Measurements from ENCODE around the gene ATP8B4. TPM values are rescaled to one million over a fixed set of nuclear protein-coding genes. Genes with fewer than 3 reads are reported as not detected.

ATP8B4 gene
- total RNA-seq, 6 experiments from 2014 or later, result 4.5 to 10.1 (median 6.7) TPM

- intact Hi-C loops (cut with DNase I), result no loop called here
- H3K27ac ChIP-seq, result no peak overlapping the region
- peak in 1 of 3 donors; percentile 57 for DNase-seq
- TF ChIP-seq POLR2A (IDR thresholded peaks at IDR 0.05) (no peak), CTCF (IDR thresholded peaks at IDR 0.05) (no peak)
- ATAC-seq, result peak; percentile 43 to 54 (median 51)
- no peak overlapping the region for H3K4me3 ChIP-seq
- H3K36me3 ChIP-seq, result no peaks in the 10 kb centered on the region
- H3K9me3 ChIP-seq, result no peaks in the 10 kb centered on the region
- no peaks in the 10 kb centered on the region for H3K4me1 ChIP-seq
- no peaks in the 10 kb centered on the region for H3K27me3 ChIP-seq
Observed at GRCh38 chr15:50128266-50128665, 9.2 kb upstream of the ATP8B4 start.

GRCh38 chr15:50127255-50127777 lies 8.3 kb upstream of the ATP8B4 start:
- ATAC-seq, result no peak
- no peak for DNase-seq
- Histone ChIP-seq H3K4me1 (no peaks in the 10 kb centered on the region), H3K36me3 (no peaks in the 10 kb centered on the region), H3K4me3 (no peak overlapping the region), H3K9me3 (no peaks in the 10 kb centered on the region), H3K27ac (no peak overlapping the region), H3K27me3 (no peaks in the 10 kb centered on the region)
- no peak for TF ChIP-seq POLR2A (IDR thresholded peaks at IDR 0.05)
- no peak for TF ChIP-seq CTCF (IDR thresholded peaks at IDR 0.05)
- WGBS (ENCODE audit: insufficient coverage, low coverage, low lambda C conversion rate, missing lambda C conversion rate), result 87% methylated on average over 4 of the region's 4 CpGs
- intact Hi-C loops (cut with DNase I), result no loop called here

- TF ChIP-seq POLR2A (IDR thresholded peaks at IDR 0.05), result no peak
- no peak for TF ChIP-seq CTCF (IDR thresholded peaks at IDR 0.05)
- Histone ChIP-seq H3K9me3 (no peaks in the 10 kb centered on the region), H3K27ac (no peak overlapping the region), H3K27me3 (no peaks in the 10 kb centered on the region), H3K4me1 (no peaks in the 10 kb centered on the region), H3K4me3 (no peak overlapping the region), H3K36me3 (no peaks in the 10 kb centered on the region)
- 90% methylated on average over 4 of the region's 4 CpGs for WGBS (ENCODE audit: insufficient coverage, low coverage, low lambda C conversion rate, missing lambda C conversion rate)
- intact Hi-C loops (cut with DNase I), result no loop called here
- ATAC-seq (no peak), DNase-seq (no peak)
Observed at GRCh38 chr15:50126072-50126471, 7.0 kb upstream of the ATP8B4 start.

GRCh38 chr15:50124631-50125030 lies 5.6 kb upstream of the ATP8B4 start:
- H3K4me3 ChIP-seq, result no peak overlapping the region
- no peaks in the 10 kb centered on the region for H3K4me1 ChIP-seq
- DNase-seq (no peak), ATAC-seq (no peak)
- H3K27me3 ChIP-seq, result no peaks in the 10 kb centered on the region
- intact Hi-C loops (cut with DNase I), result no loop called here
- no peak overlapping the region for H3K27ac ChIP-seq
- H3K36me3 ChIP-seq, result no peaks in the 10 kb centered on the region
- TF ChIP-seq POLR2A (IDR thresholded peaks at IDR 0.05) (no peak), CTCF (IDR thresholded peaks at IDR 0.05) (no peak)
- H3K9me3 ChIP-seq, result no peaks in the 10 kb centered on the region

Data from right lobe of liver (tissue), 6 donors.